PC-3 (cell line): ENCODE measurements around the gene IFNG. TPM values are rescaled to one million over a fixed set of nuclear protein-coding genes. Genes with fewer than 3 reads are reported as not detected.

Source experiments
- ATAC-seq: fragments of 200-7000 bp; cut with Tn5 transposase; 2 replicates; pipeline ENCODE4 v1.9.1; 2020; ENCODE audit warnings: mild to moderate bottlenecking, moderate library complexity
- BruUV-seq: library from RNA; stranded (reverse); fragments of 400-500 nt; replicated peaks from 2 replicates; lab custom pipeline; 2021; lab: Mats Ljungman, UMichigan
- CTCF ChIA-PET: fragments of 300-600 bp; sonication (Branson Sonifier 250); formaldehyde crosslinking; loops from one replicate; lab custom pipeline; 2022; ENCODE audit warnings: antibody characterized with exemption; lab: Charles Lee
- POLR2A ChIA-PET: fragments of 300-600 bp; sonication (Branson Sonifier 250); formaldehyde crosslinking; loops from one replicate; lab custom pipeline; 2022; ENCODE audit warnings: antibody characterized with exemption; ENCODE audit not compliant: unreplicated experiment; lab: Charles Lee
- DNase-seq: peaks from one replicate; pipeline ENCODE4 v3.0.0-alpha.2; 2015
- H2AFZ ChIP-seq: fragments of 300-600 bp; sonication (generic); 2 replicates; pipeline ENCODE4 v1.6.0; 2016; ENCODE audit warnings: antibody characterized with exemption, low read length
- H3F3A ChIP-seq: fragments of 300-600 bp; sonication (generic); one replicate; pipeline ENCODE4 v1.6.0; 2017; ENCODE audit warnings: antibody characterized with exemption, low read length, control low read depth, mild to moderate bottlenecking; ENCODE audit not compliant: unreplicated experiment
- H3K27ac ChIP-seq: fragments of 300-600 bp; sonication (generic); 2 replicates; pipeline ENCODE4 v1.5.1; 2016; ENCODE audit warnings: mild to moderate bottlenecking, low read length
- H3K27me3 ChIP-seq: fragments of 300-600 bp; sonication (generic); 2 replicates; pipeline ENCODE4 v1.6.1; 2016; ENCODE audit warnings: low read length, mixed read lengths
- H3K36me3 ChIP-seq: fragments of 300-600 bp; sonication (generic); 2 replicates; pipeline ENCODE4 v1.6.1; 2016; ENCODE audit warnings: low read depth, mixed run types, low read length, mixed read lengths
- H3K4me1 ChIP-seq: fragments of 300-600 bp; sonication (generic); 2 replicates; pipeline ENCODE4 v1.5.1; 2016; ENCODE audit warnings: low read length; ENCODE audit not compliant: insufficient read depth
- H3K4me2 ChIP-seq: fragments of 300-600 bp; sonication (generic); 2 replicates; pipeline ENCODE4 v1.6.0; 2016; ENCODE audit warnings: low read length
- H3K4me3 ChIP-seq: fragments of 300-600 bp; sonication (generic); 2 replicates; pipeline ENCODE4 v1.5.1; 2016; ENCODE audit warnings: mild to moderate bottlenecking, low read length, mixed read lengths
- H3K79me2 ChIP-seq: fragments of 300-600 bp; sonication (generic); 2 replicates; pipeline ENCODE4 v1.6.1; 2017; ENCODE audit warnings: low read length, mixed read lengths
- H3K9ac ChIP-seq: fragments of 300-600 bp; sonication (generic); 2 replicates; pipeline ENCODE4 v1.6.0; 2016; ENCODE audit warnings: mild to moderate bottlenecking, low read length
- H3K9me2 ChIP-seq: fragments of 300-600 bp; sonication (generic); replicated peaks from 2 replicates; pipeline ENCODE4 v1.6.1; 2016; ENCODE audit warnings: mixed run types, low read length, mixed read lengths
- H3K9me3 ChIP-seq: fragments of 300-600 bp; sonication (generic); 2 replicates; pipeline ENCODE4 v1.6.1; 2016; ENCODE audit warnings: low read length, mixed read lengths
- H4K20me1 ChIP-seq: fragments of 300-600 bp; sonication (generic); 2 replicates; pipeline ENCODE4 v1.6.1; 2016; ENCODE audit warnings: low read length, mixed read lengths
- CTCF ChIP-seq: fragments of 300-600 bp; sonication (generic); conservative IDR thresholded peaks from 2 replicates; pipeline ENCODE4 v1.5.1; 2017; ENCODE audit warnings: antibody characterized with exemption, low read depth, mild to moderate bottlenecking, low read length
- EZH2 ChIP-seq: fragments of 300-600 bp; sonication (generic); IDR thresholded peaks from one replicate; pipeline ENCODE4 v1.6.1; 2017; ENCODE audit warnings: antibody characterized with exemption, mild to moderate bottlenecking, low read length; ENCODE audit not compliant: unreplicated experiment
- EZH2phosphoT487 ChIP-seq: fragments of 300-600 bp; sonication (generic); IDR thresholded peaks from 2 replicates; pipeline ENCODE4 v1.6.1; 2018; ENCODE audit warnings: mild to moderate bottlenecking, antibody characterized with exemption, low read length, borderline replicate concordance
- intact Hi-C: fragments of 100-400 bp; cut with micrococcal nuclease; formaldehyde crosslinking; loops from 2 replicates; pipeline ENCODE4 v1.9.0; 2023
- total RNA-seq: library from RNA; depleted of rRNA; stranded (reverse); fragments of >200 nt; gene quantifications from 2 replicates; pipeline ENCODE4 v1.2.3, GENCODE V29; 2014

Gene IFNG
- total RNA-seq, 1 experiment from 2014 or later = not detected

GRCh38 chr12:68163560-68164081 lies 4.1 kb upstream of the IFNG start:
- Histone ChIP-seq H3K4me1 (no peaks in the 10 kb centered on the region), H4K20me1 (no peaks in the 10 kb centered on the region), H3K36me3 (no peaks in the 10 kb centered on the region), H2AFZ (no peak overlapping the region), H3K27ac (no peak overlapping the region), H3F3A (no peaks in the 10 kb centered on the region), H3K27me3 (peaks cover 62% of the 10 kb centered on the region), H3K4me2 (no peak overlapping the region), H3K9me3 (no peaks in the 10 kb centered on the region), H3K4me3 (no peak overlapping the region), H3K79me2 (no peaks in the 10 kb centered on the region), H3K9me2 (no peaks in the 10 kb centered on the region), H3K9ac (no peak overlapping the region)
- no peak for TF ChIP-seq EZH2phosphoT487
- TF ChIP-seq CTCF = no peak
- TF ChIP-seq EZH2 = no peak
- ChIA-PET POLR2A (no interaction called here), CTCF (no interaction called here)
- intact Hi-C loops = no loop called here
- ATAC-seq = no peak
- no peak for DNase-seq
- BruUV-seq = no TSS peak

- no peak overlapping the region for H3K4me2 ChIP-seq
- no peak overlapping the region for H3K4me3 ChIP-seq
- BruUV-seq = no TSS peak
- H3K36me3 ChIP-seq = no peaks in the 10 kb centered on the region
- ChIA-PET POLR2A (no interaction called here), CTCF (no interaction called here)
- DNase-seq (peak; percentile 39), ATAC-seq (no peak)
- H2AFZ ChIP-seq = no peak overlapping the region
- intact Hi-C loops = no loop called here
- TF ChIP-seq CTCF = no peak
- TF ChIP-seq EZH2 = no peak
- TF ChIP-seq EZH2phosphoT487 = no peak
- H3K27ac ChIP-seq = no peak overlapping the region
- H3K9ac ChIP-seq = no peak overlapping the region
- no peaks in the 10 kb centered on the region for H3F3A ChIP-seq
- H3K4me1 ChIP-seq = no peaks in the 10 kb centered on the region
- H3K27me3 ChIP-seq = peaks cover 60% of the 10 kb centered on the region
- H3K9me2 ChIP-seq = no peaks in the 10 kb centered on the region
- H4K20me1 ChIP-seq = no peaks in the 10 kb centered on the region
- H3K9me3 ChIP-seq = no peaks in the 10 kb centered on the region
- no peaks in the 10 kb centered on the region for H3K79me2 ChIP-seq
These were observed 2.8 kb upstream of the IFNG start for GRCh38 chr12:68162374-68162773.

GRCh38 chr12:68158432-68158831 lies 1.1 kb downstream of the IFNG start:
- intact Hi-C loops = loop anchor here (2.0 kb wide), 1 partner anchor 36 kb away; no protein-coding TSS in a partner anchor
- TF ChIP-seq EZH2 (no peak), CTCF (peak; percentile 77)
- Histone ChIP-seq H4K20me1 (no peaks in the 10 kb centered on the region), H3K9me3 (no peaks in the 10 kb centered on the region), H3K27ac (no peak overlapping the region), H3K27me3 (peaks cover 51% of the 10 kb centered on the region), H3K9ac (no peak overlapping the region), H3K4me3 (no peak overlapping the region), H3K79me2 (no peaks in the 10 kb centered on the region), H3F3A (no peaks in the 10 kb centered on the region), H3K4me2 (no peak overlapping the region), H3K9me2 (no peaks in the 10 kb centered on the region), H3K4me1 (no peaks in the 10 kb centered on the region), H2AFZ (no peak overlapping the region), H3K36me3 (no peaks in the 10 kb centered on the region)
- ChIA-PET CTCF (interaction anchor here (0.7 to 1.1 kb wide), 3 partner anchors 14 to 118 kb away, joined by 4 read pairs; no protein-coding TSS in a partner anchor), POLR2A (no interaction called here)
- BruUV-seq = no TSS peak
- no peak for ATAC-seq
- DNase-seq = peak; percentile 65
